Heart right ventricle (tissue), 16 donors: ENCODE results near the gene CAVIN2. TPM values are rescaled to one million over a fixed set of nuclear protein-coding genes. Genes with fewer than 3 reads are reported as not detected.
A peak's percentile ranks its signal among the peaks of the same experiment; 100 is the strongest.

Source experiments
- ATAC-seq, 8 donors: fragments of 200-7000 bp; cut with Tn5 transposase; one replicate each; pipeline ENCODE4 v1.9.1; 2020; ENCODE audit warnings: mild to moderate bottlenecking in 8 of 8, moderate library complexity in 8 of 8, moderate number of reproducible peaks in 1 of 8
- DNase-seq, 2 donors: peaks; one replicate each; pipeline ENCODE4 v3.0.0-alpha.2; 2020
- H3K27ac ChIP-seq, 10 donors: fragments of 200-600 bp; sonication (generic) in 2 of 10; one replicate each; pipeline versions ENCODE4 v1.5.0 to v1.8.0; 2020 to 2022; ENCODE audit warnings: mild to moderate bottlenecking in 3 of 10
- H3K27me3 ChIP-seq, 7 donors: fragments of 200-600 bp; one replicate each; pipeline ENCODE4 v1.8.0; 2021 to 2022; ENCODE audit warnings: mild to moderate bottlenecking in 2 of 7
- H3K36me3 ChIP-seq, 9 donors: fragments of 200-600 bp; sonication (generic) in 1 of 9; one replicate each; pipeline versions ENCODE4 v1.5.0 to v1.8.0; 2020 to 2022; ENCODE audit warnings: mild to moderate bottlenecking in 2 of 9
- H3K4me1 ChIP-seq, 9 donors: fragments of 200-600 bp; sonication (generic) in 1 of 9; one replicate each; pipeline versions ENCODE4 v1.5.0 to v1.8.0; 2020 to 2022; ENCODE audit warnings: mild to moderate bottlenecking in 4 of 9
- H3K4me3 ChIP-seq, 10 donors: fragments of 200-600 bp; sonication (generic) in 2 of 10; one replicate each; pipeline versions ENCODE4 v1.5.0 to v1.8.0; 2020 to 2022; ENCODE audit warnings: mild to moderate bottlenecking in 7 of 10, moderate library complexity in 2 of 10
- H3K9me3 ChIP-seq, 11 donors: fragments of 200-600 bp in 10 of 11; sonication (generic) in 2 of 11; one replicate each; pipeline versions ENCODE4 v1.5.0 to v1.8.0; 2013 to 2022; ENCODE audit warnings: mild to moderate bottlenecking in 2 of 11, control low read depth in 1 of 11, moderate library complexity in 1 of 11
- CTCF ChIP-seq, 9 donors: fragments of 200-600 bp; sonication (generic) in 2 of 9; IDR thresholded peaks; one replicate each; pipeline versions ENCODE4 v1.5.0 to v1.8.0; 2021 to 2022; ENCODE audit warnings: antibody characterized with exemption in 9 of 9, mild to moderate bottlenecking in 5 of 9, moderate library complexity in 1 of 9
- WGBS, 2 donors: extraction: QIAGEN DNeasy Blood & Tissue Kit; methylation state at CpG; one replicate each; pipeline ENCODE4 v1.1.7; 2013; ENCODE audit warnings: inconsistent platforms in 1 of 2; 5-methylcytosine and 5-hydroxymethylcytosine counted together
- intact Hi-C, 10 donors: fragments of 100-400 bp; cut with DNase I; formaldehyde crosslinking; loops; one replicate each; pipeline versions ENCODE4 v1.11.1 to v1.14.2; 2022
- polyA plus RNA-seq, 2 donors: library from polyadenylated mRNA; stranded (reverse); fragments of 200-250 nt; gene quantifications; one replicate each; pipeline ENCODE4 v1.2.3, GENCODE V29; 2013
- total RNA-seq, 10 donors: library from RNA; stranded (reverse); fragmentation: NEBNext Ultra II Directional in 3 of 10; extraction: Animal tissue kit (Norgen Biotek cat#: 25700) in 3 of 10; gene quantifications; one replicate each; pipeline versions ENCODE4 v1.2.1 to v1.2.4, GENCODE V29; 2021 to 2023
- donor health status: Arrhythmogenic right ventricular cardiomyopathy.
- donor health status: ischemic (EF 13 %, LVEDD 7.1; RV severe dilation, severe dysfunction).
- donor health status: healthy with polysubstance abuse.
- donor health status: DM: no; HTN: yes; CAD: no.
- donor health status: DM: no; HTN: no; CAD: no.
- donor health status: ischemic (EF 25% LVEDD 6.9; RV normal size, moderate dysfunction).
- donor health status: ischemic (EF 25% LVEDD 5.7; RV mildly dilated, moderate dysfunction).
- donor health status: healthy.
- donor health status: DM: yes; HTN: yes; CAD: no.
- donor health status: Ischemic cardiomyopathy.
- donor health status: ischemic (EF 35%, LVEDD 5.7; RV mildly dilated, moderate dysfunction).
- donor health status: nonischemic (EF 11% LVEDD 7.7; RV severe dilation, severe dysfunction).
- donor health status: DM: yes; HTN: yes; CAD: no.
- donor health status: PGD.
- donor health status: ischemic (EF 29% LVEDD 5.4; RV normal size, mild dysfunction).
- donor health status: nonischemic (EF 23%, LVEDD 6.1; RV moderate dilation, normal function).

Gene CAVIN2
- total and polyA plus RNA-seq, 12 donors, result 31.5 to 126 (median 91.3) TPM

DNA sequence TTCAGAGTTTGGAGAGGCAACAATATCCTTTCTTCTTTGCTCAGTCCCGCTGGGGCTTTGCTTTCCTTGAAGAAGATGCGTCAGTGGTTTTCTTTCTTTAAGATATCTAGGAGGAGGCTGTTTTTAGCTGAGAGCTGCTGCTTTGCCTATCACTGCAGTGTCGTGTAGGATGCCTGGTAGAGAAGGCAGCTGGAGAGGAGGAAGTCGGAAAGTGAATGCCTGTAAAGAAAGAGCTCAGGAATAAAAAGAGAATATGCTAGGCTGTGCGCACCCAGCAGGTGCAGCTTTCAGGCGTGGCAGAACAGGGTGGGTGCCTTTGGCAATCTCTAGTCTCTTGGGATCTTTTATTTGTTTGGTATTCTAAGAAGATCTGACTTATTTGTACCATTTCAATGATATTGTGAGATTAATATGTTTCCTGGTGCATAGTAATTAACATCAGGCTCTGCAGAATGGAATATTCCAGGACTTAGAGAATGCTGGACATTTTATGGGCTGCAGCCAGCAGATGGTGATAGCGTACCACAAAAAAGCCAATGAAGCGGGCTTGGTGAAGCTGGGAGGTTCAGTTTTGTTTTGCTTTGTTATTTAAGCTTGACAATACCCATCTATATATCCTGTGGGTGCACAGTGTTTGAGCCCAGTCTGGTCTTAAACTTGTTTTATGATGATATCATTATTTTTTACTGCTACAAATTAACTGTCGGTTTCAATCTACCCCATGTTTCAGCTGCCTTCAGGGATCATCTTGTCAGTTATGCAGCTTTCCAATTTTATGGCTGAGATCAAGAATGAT lies 34.9 kb downstream of the CAVIN2 start:
- intact Hi-C loops, result loop anchor here in 9 of 10 donors (1.0 to 10.0 kb wide), 9 partner anchors 32 to 473 kb away; no protein-coding TSS in a partner anchor
- Histone ChIP-seq H3K27me3 (no peaks in the 10 kb centered on the region), H3K4me1 (peaks cover 0 to 10% (median 0%) of the 10 kb centered on the region in 9 donors), H3K4me3 (peak overlapping the region in 5 of 10 donors; percentile 14 to 35 (median 31)), H3K36me3 (no peaks in the 10 kb centered on the region), H3K9me3 (peaks cover 0 to 5% (median 0%) of the 10 kb centered on the region in 11 donors), H3K27ac (no peak overlapping the region)
- DNase-seq (peak; percentile 36 to 65), ATAC-seq (peak; percentile 64 to 95 (median 86))
- 41 to 42% methylated on average over 9 of the region's 9 CpGs for WGBS, 2 donors
- peak; percentile 74 to 94 (median 81) for TF ChIP-seq CTCF (IDR thresholded peaks at IDR 0.05)

- no peaks in the 10 kb centered on the region for H3K36me3 ChIP-seq
- no peak overlapping the region for H3K27ac ChIP-seq
- ATAC-seq (no peak), DNase-seq (no peak)
- H3K9me3 ChIP-seq, result peaks cover 0 to 5% (median 0%) of the 10 kb centered on the region in 11 donors
- H3K4me3 ChIP-seq, result no peak overlapping the region
- intact Hi-C loops, result no loop called here
- no peaks in the 10 kb centered on the region for H3K27me3 ChIP-seq
- no peak for TF ChIP-seq CTCF (IDR thresholded peaks at IDR 0.05)
- H3K4me1 ChIP-seq, result no peaks in the 10 kb centered on the region
- 97 to 98% methylated on average over 1 of the region's 1 CpG for WGBS, 2 donors
Observed at GRCh38 chr2:191806396-191806795, 40.5 kb downstream of the CAVIN2 start.

DNA sequence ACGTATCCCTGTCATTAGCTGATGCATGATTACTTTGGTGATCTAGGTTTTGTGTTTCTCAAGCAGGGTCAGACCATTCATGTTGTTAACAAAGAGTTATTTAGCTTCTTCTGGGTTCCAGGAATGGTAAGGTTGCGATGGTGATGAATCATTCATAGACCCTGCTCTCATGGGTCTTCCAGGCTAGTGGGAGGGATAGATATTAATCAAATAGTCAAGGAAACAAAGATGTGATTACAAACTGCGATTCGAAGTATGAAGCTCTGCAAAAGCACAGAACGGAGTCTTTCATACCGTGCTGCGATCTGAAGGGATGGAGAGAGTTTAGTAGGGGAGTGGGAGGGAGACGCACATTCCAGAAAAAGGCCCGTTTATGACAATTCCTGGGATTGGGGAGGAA lies 42.1 kb downstream of the CAVIN2 start:
- Histone ChIP-seq H3K27ac (no peak overlapping the region), H3K4me1 (no peaks in the 10 kb centered on the region), H3K27me3 (no peaks in the 10 kb centered on the region), H3K9me3 (peaks cover 0 to 5% (median 0%) of the 10 kb centered on the region in 11 donors), H3K36me3 (no peaks in the 10 kb centered on the region), H3K4me3 (no peak overlapping the region)
- 88 to 89% methylated on average over 9 of the region's 9 CpGs for WGBS, 2 donors
- intact Hi-C loops, result no loop called here
- ATAC-seq (no peak), DNase-seq (no peak)
- TF ChIP-seq CTCF (IDR thresholded peaks at IDR 0.05), result no peak

GRCh38 chr2:191803007-191803406 lies 43.9 kb downstream of the CAVIN2 start:
- TF ChIP-seq CTCF (IDR thresholded peaks at IDR 0.05), result no peak
- intact Hi-C loops, result no loop called here
- Histone ChIP-seq H3K4me1 (no peaks in the 10 kb centered on the region), H3K27me3 (no peaks in the 10 kb centered on the region), H3K27ac (no peak overlapping the region), H3K9me3 (peaks cover 0 to 2% (median 0%) of the 10 kb centered on the region in 11 donors), H3K4me3 (no peak overlapping the region), H3K36me3 (no peaks in the 10 kb centered on the region)
- 98% methylated on average over 1 of the region's 1 CpG for WGBS, 2 donors
- ATAC-seq (no peak), DNase-seq (no peak)
